Hepatocyte (in vitro differentiated cells): ENCODE data around the gene UTS2R.
"Not testable (repeated sequence)": the region's sequence is repeated elsewhere in the genome, so short reads cannot be mapped to it uniquely, and the experiment has no call there.

Experiments used
- CTCF ChIP-seq: fragments of 200-600 bp; sonication (generic); IDR thresholded peaks from 2 replicates; pipeline ENCODE4 v1.5.1; 2016; ENCODE audit warnings: antibody characterized with exemption, mild to moderate bottlenecking; ENCODE audit not compliant: poor library complexity
- EZH2phosphoT487 ChIP-seq: fragments of 200-600 bp; sonication (generic); IDR thresholded peaks from one replicate; pipeline ENCODE4 v1.6.1; 2018; ENCODE audit warnings: antibody characterized with exemption, mild to moderate bottlenecking, low read depth, moderate library complexity; ENCODE audit not compliant: unreplicated experiment, severe bottlenecking

GRCh38 chr17:82359451-82360074 lies 12.0 kb upstream of the UTS2R start:
- not testable (repeated sequence) for TF ChIP-seq CTCF, EZH2phosphoT487
